Motor neuron (in vitro differentiated cells): ENCODE results near the gene PRKCE. TPM values are rescaled to one million over a fixed set of nuclear protein-coding genes. Genes with fewer than 3 reads are reported as not detected.

Source experiments
- ATAC-seq, 8 experiments: fragments of 200-7000 bp; cut with Tn5 transposase; replicated peaks in 6 of 8; 2 replicates each; pipeline ENCODE4 v1.8.0; 2021; ENCODE audit warnings: mild to moderate bottlenecking in 8 of 8, moderate library complexity in 8 of 8
- H3K27ac ChIP-seq, 2 donors: fragments of 250-450 bp; sonication (Bioruptor Pico); 2 replicates each; pipeline ENCODE4 v1.9.0; 2021; ENCODE audit warnings: antibody characterized with exemption in 2 of 2, mild to moderate bottlenecking in 2 of 2, moderate library complexity in 1 of 2
- H3K4me1 ChIP-seq, 2 donors: fragments of 250-450 bp; sonication (Bioruptor Pico); replicated peaks in 1 of 2; 2 replicates each; pipeline ENCODE4 v1.6.1; 2021; ENCODE audit warnings: antibody characterized with exemption in 2 of 2, mild to moderate bottlenecking in 2 of 2, moderate library complexity in 1 of 2
- H3K4me3 ChIP-seq, 5 donors: fragments of 250-450 bp; sonication (Bioruptor Pico); 2 replicates each; pipeline ENCODE4 v1.9.0; 2021; ENCODE audit warnings: antibody characterized with exemption in 5 of 5, mild to moderate bottlenecking in 5 of 5, moderate library complexity in 4 of 5
- WGBS, 10 experiments: fragments of 450-650 bp; shearing (Covaris generic); methylation state at CpG; one replicate each; pipeline ENCODE4 v1.0.0; 2022; 5-methylcytosine and 5-hydroxymethylcytosine counted together
- in situ Hi-C, 9 experiments: fragments of 400-800 bp; cut with MboI; loops; one replicate each; pipeline ENCODE4 v1.15.0; 2021; ENCODE audit warnings: low sequenced_read_pairs in 9 of 9, low pct_unique_long_range_greater_than_20kb in 2 of 9; ENCODE audit not compliant: unreplicated experiment in 9 of 9
- total RNA-seq, 8 experiments: library from RNA; unstranded; fragments of 300-600 nt; gene quantifications; 2 replicates each; pipeline versions ENCODE4 v1.2.3 to v1.2.4, GENCODE V29; 2022

PRKCE gene
- total RNA-seq, 8 experiments from 2014 or later: 7.3 to 23.0 (median 14.7) TPM

GRCh38 chr2:45839508-45840251 is 188.2 kb downstream of the PRKCE start:
- in situ Hi-C loops: no loop called here
- Histone ChIP-seq H3K27ac (no peak overlapping the region), H3K4me1 (peaks cover 10 to 17% of the 10 kb centered on the region in 2 donors), H3K4me3 (no peak overlapping the region)
- peak in 6 of 8 experiments; percentile 15 to 71 (median 35) for ATAC-seq
- 9 to 96% (median 71%) methylated on average over 1 to 11 of the region's 14 CpGs; no CpG with 5 or more reads in 1 of the 10 experiments for WGBS, 10 experiments

DNA sequence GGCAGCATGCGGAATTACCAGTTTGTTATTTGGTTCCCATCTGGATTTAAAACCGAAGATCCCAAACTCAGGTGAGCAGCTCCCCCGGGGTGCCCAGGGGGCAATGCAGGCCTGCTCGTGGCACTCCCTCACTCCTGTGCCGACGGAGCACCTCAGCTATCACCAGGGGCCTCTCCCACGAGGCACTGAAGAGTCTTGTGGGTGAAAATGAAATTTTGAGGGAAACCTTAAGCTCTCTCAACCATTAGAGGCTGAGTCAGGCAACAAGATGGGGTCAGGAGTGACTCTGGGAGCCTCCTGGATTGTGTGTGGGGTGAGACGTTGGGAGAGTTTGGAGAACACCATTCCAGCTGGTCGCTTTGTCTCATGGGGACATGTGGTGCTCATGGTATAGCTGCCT is 189.0 kb downstream of the PRKCE start:
- no peak for ATAC-seq
- Histone ChIP-seq H3K4me3 (no peak overlapping the region), H3K27ac (no peak overlapping the region), H3K4me1 (peaks cover 17 to 25% of the 10 kb centered on the region in 2 donors)
- 67 to 100% (median 80%) methylated on average over 1 to 3 of the region's 9 CpGs; no CpG with 5 or more reads in 1 of the 10 experiments for WGBS, 10 experiments
- in situ Hi-C loops: no loop called here

DNA sequence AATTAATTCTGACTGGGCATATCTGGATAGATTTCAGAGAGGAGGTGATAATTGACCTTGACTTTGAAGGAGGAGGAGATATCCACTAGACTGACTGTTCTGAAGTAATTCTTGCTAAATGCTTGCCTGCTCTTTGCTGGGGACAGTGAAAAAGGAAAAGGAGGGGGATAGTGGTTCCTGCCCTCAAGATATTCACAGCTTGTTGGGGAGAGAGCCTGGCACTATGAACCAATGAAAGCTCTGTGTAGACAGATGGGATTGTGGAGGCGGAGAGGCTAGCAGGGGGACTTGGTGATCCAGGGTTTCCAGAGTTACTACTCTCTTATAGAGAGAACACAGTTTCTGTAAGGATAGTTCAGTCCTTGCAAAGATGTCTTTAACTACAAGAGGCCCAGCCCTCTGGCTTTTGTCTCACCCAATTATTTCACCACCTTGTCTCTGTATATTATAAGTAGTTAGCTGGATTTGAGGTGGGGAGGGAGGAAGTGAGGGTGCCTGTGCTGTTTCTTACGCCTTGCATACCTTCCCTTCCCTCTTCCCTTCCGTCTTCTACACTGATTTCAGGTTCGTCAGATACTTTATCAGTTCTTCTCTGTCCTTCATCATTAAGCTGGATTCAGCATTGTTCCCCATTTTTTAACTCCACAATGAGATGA is 190.4 kb downstream of the PRKCE start:
- Histone ChIP-seq H3K4me1 (peaks cover 18 to 29% of the 10 kb centered on the region in 2 donors), H3K27ac (no peak overlapping the region), H3K4me3 (no peak overlapping the region)
- in situ Hi-C loops: no loop called here
- ATAC-seq: no peak
- WGBS, 10 experiments: 72 to 100% (median 96%) methylated on average over 1 to 4 of the region's 4 CpGs; no CpG with 5 or more reads in 1 of the 10 experiments

DNA sequence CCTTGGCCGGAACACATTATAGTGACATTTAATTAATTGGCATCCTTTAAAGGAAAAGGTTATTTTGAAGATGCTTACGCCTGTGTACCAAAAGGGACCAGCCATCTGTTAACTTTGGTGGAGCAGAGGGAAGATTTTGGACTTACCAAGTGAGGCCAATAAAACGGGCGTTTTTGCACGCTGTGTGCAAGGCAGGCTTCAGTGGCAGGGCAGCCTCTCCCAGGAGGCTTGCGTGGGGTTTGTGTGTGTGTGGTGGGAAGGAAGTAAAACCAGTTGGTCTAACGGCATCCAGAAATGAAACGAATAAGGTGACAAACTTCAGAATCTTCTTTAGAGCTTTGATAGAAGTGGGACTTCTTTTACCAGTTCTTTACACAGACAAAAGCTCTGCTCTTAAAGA is 191.7 kb downstream of the PRKCE start:
- no peak overlapping the region for H3K4me3 ChIP-seq
- in situ Hi-C loops: no loop called here
- H3K4me1 ChIP-seq: peaks cover 18 to 29% of the 10 kb centered on the region in 2 donors
- 60 to 100% (median 80%) methylated on average over 1 to 8 of the region's 8 CpGs; no CpG with 5 or more reads in 1 of the 10 experiments for WGBS, 10 experiments
- ATAC-seq: no peak
- H3K27ac ChIP-seq: no peak overlapping the region

- ATAC-seq: peak in 1 of 8 experiments; percentile 9
- no peak overlapping the region for H3K4me3 ChIP-seq
- 14 to 100% (median 72%) methylated on average over 2 to 3 of the region's 3 CpGs for WGBS, 10 experiments
- H3K27ac ChIP-seq: no peak overlapping the region
- in situ Hi-C loops: no loop called here
- peaks cover 16 to 22% of the 10 kb centered on the region in 2 donors for H3K4me1 ChIP-seq
These were observed 193.5 kb downstream of the PRKCE start for GRCh38 chr2:45844796-45845457.

DNA sequence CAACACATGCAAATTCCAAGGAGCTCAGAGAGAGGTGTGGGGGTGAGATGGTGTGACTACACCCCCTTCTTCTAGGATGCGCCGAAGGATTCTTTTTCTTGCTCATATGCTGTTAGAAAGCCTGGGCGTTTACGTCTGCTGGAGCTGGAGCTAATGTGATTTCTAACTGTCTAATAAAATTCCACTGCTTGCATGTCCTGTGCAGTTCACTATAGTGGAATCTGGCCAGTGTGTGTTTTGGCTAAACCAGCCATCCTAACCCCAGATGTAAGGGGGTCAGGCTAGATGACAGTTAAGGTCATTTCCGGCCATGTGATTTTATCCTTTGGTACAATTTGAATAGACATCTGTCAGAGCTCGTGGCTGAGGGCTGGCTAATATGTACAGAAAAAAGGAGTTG is 194.1 kb downstream of the PRKCE start:
- WGBS, 10 experiments: 24 to 100% (median 67%) methylated on average over 1 to 5 of the region's 6 CpGs; no CpG with 5 or more reads in 2 of the 10 experiments
- in situ Hi-C loops: no loop called here
- ATAC-seq: peak in 2 of 8 experiments; percentile 26 to 60
- Histone ChIP-seq H3K4me1 (peaks cover 16 to 22% of the 10 kb centered on the region in 2 donors), H3K4me3 (no peak overlapping the region), H3K27ac (no peak overlapping the region)

- Histone ChIP-seq H3K4me1 (peaks cover 12 to 15% of the 10 kb centered on the region in 2 donors), H3K4me3 (no peak overlapping the region), H3K27ac (no peak overlapping the region)
- in situ Hi-C loops: no loop called here
- 0 to 100% (median 92%) methylated on average over 1 to 6 of the region's 7 CpGs; no CpG with 5 or more reads in 1 of the 10 experiments for WGBS, 10 experiments
- ATAC-seq: peak in 3 of 8 experiments; percentile 37 to 88 (median 79)
These were observed 198.2 kb downstream of the PRKCE start for GRCh38 chr2:45849491-45850283.

- WGBS, 10 experiments: 80 to 100% (median 100%) methylated on average over 1 to 2 of the region's 2 CpGs; no CpG with 5 or more reads in 2 of the 10 experiments
- in situ Hi-C loops: no loop called here
- peak in 1 of 8 experiments; percentile 47 for ATAC-seq
- H3K27ac ChIP-seq: no peak overlapping the region
- no peak overlapping the region for H3K4me3 ChIP-seq
- H3K4me1 ChIP-seq: peaks cover 5 to 7% of the 10 kb centered on the region in 2 donors
These were observed 199.1 kb downstream of the PRKCE start for GRCh38 chr2:45850558-45850957.

DNA sequence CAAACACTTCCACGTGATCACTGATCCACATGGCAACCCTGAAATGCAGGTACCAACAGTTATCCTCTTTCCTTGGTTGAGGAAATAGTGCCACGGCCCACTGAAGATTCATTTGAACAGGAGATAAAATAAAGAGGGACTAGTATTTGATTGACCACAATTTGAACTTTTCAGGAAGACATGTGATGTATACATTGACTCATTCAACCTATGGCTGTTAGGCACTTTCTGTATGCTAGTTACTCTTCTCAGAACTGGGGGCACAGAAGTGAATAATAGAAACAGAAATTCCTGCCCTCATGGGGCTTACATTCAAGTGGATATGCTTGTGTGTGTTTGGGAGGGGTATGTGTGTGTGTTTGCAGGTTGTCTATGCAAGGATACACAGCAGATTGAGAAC is 199.6 kb downstream of the PRKCE start:
- ATAC-seq: no peak
- 71 to 100% (median 100%) methylated on average over 1 of the region's 2 CpGs; no CpG with 5 or more reads in 5 of the 10 experiments for WGBS, 10 experiments

DNA sequence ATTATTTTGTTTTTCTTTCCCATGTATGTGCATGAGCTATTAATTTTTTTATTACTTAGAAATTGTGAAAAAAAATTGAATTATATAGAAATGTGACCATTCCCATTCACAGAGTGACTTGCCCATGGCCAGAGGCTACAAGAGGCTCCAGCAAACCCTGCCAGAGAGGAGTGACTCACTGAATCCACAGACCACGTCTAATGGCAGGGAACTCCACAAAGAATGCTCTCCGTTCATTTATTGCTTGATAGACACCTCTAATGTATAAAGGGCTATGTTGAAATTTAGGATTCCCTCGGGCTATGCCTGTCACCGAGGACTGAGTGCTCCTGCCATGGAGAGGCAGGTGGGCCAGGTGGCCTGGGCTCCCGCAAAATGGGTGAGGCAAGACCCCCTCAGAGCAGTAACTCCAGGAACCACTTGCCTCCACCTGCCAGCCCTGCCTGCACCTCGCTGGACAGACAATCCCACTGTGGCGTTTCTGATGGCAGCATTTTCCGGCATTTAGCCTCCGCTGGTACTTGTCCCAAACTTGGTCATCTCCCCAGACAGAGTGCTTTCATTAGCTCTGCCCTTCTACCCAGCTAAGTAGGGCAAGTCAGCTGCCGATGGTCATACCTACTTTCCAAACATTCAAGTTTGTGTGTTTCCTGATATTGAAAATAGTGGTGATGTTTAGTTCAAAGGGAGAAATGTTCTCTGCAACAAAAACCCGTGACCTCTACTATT is 200.3 kb downstream of the PRKCE start:
- WGBS, 10 experiments: 57 to 100% (median 90%) methylated on average over 1 to 8 of the region's 11 CpGs; no CpG with 5 or more reads in 2 of the 10 experiments
- Histone ChIP-seq H3K4me3 (no peak overlapping the region), H3K4me1 (peaks cover 0 to 3% of the 10 kb centered on the region in 2 donors), H3K27ac (no peak overlapping the region)
- peak in 3 of 8 experiments; percentile 16 to 32 (median 31) for ATAC-seq
- in situ Hi-C loops: no loop called here

More for the DNA sequence above, 199.6 kb downstream of the PRKCE start:
- H3K27ac ChIP-seq: no peak overlapping the region
- no peak overlapping the region for H3K4me3 ChIP-seq
- peaks cover 0 to 3% of the 10 kb centered on the region in 2 donors for H3K4me1 ChIP-seq
- in situ Hi-C loops: no loop called here

DNA sequence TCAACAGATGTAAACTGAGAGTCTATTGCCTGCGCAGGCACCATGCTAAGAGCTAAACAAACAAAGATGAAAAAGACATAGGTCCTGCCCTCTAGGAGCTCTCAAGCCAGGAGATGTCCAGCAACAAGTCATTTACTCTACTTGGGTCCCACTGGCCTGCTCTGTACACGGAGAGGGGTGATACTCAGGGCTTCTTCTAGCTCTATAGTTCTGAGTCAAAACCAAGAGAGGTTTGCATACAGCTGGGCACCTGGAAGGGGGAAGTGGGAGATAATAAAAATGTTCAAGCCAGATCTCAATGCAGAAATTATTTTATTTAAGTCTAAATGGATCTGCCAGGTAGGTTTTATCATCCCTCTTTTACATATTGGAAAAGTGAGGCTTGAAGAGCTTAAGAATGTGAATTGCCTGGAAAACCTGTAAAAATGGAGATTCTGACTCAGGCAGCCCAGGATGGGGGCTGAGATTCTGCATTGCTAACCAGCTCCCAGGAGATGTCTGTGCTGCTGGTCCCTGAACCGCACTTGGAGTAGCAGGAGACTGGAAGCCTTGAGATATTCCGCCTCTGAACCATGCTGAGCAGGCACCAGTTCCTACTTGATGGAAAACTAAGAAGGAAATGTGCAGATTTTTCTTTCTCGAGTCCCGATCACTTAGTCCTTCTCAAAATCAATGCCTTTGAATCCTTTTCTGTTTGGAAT is 201.1 kb downstream of the PRKCE start:
- H3K27ac ChIP-seq: no peak overlapping the region
- in situ Hi-C loops: no loop called here

More for the DNA sequence above, 201.1 kb downstream of the PRKCE start:
- 51 to 100% (median 73%) methylated on average over 1 to 6 of the region's 6 CpGs; no CpG with 5 or more reads in 2 of the 10 experiments for WGBS, 10 experiments
- Histone ChIP-seq H3K4me1 (peaks cover 0 to 3% of the 10 kb centered on the region in 2 donors), H3K4me3 (no peak overlapping the region)
- no peak for ATAC-seq
